ENCODE data around the gene NBPF1. TPM values are rescaled to one million over a fixed set of nuclear protein-coding genes. Genes with fewer than 3 reads are reported as not detected.

The NBPF1 gene
- total RNA-seq, 2 experiments from 2014 or later: 11.3 to 12.6 TPM

Other genes with a start within 250 kb of the NBPF1 start
- 100 to 1,000 TPM; 126 to 147 TPM for gene SZRD1, start 246.3 kb downstream of the NBPF1 start, total RNA-seq
- not detected for gene SPATA21, start 176.1 kb downstream of the NBPF1 start, total RNA-seq
- 100 to 1,000 TPM; 110 to 111 TPM for gene NECAP2, start 172.8 kb downstream of the NBPF1 start, total RNA-seq
- gene RNU1-1, start 99.3 kb downstream of the NBPF1 start, total RNA-seq: 1,000 to 10,000 TPM; 3,257 to 3,430 TPM
- gene RNU1-3, start 53.4 kb upstream of the NBPF1 start, total RNA-seq: 1,000 to 10,000 TPM; 3,257 to 3,430 TPM
- gene RNU1-4, start 127.0 kb upstream of the NBPF1 start, total RNA-seq: 1,000 to 10,000 TPM; 3,257 to 3,430 TPM

Data from activated naive CD8-positive, alpha-beta T cell treated with anti-CD3 and anti-CD28 coated beads, Interleukin-2, amount 10 ng/mL, durations not matched to agents 7 days and 5 days (primary cell).